GM11168 (cell line): ENCODE measurements around the gene KIF1A.
"Not testable (repeated sequence)": the region's sequence is repeated elsewhere in the genome, so short reads cannot be mapped to it uniquely, and the experiment has no call there.

ENCODE experiments used
- in situ Hi-C: fragments of 300-500 bp; cut with MboI; formaldehyde crosslinking; loops from one replicate; pipeline ENCODE4 v1.12.0; 2022; ENCODE audit warnings: low sequenced_read_pairs; ENCODE audit not compliant: unreplicated experiment

KIF1A gene

DNA sequence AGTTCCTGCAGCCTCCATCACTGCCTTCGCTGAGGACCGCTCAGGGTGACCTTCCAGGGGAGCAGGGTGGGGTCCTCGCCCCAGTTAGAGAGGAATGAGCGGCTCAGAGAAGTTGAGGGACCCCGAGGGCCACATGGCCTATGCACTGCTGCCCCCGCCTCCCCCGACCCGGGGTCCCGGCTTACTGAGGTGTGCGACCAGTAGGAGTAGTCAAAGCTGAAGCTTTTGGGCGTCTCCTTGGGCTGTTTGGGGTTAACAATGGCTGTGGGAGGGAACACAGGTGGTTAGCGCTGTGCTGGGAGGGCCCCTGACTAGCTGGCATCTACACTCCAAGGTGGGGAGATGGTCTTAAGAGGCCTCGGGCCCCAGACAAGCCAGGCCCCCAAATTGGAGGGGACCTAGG is 31.0 kb downstream of the KIF1A start:
- in situ Hi-C loops: no loop called here

DNA sequence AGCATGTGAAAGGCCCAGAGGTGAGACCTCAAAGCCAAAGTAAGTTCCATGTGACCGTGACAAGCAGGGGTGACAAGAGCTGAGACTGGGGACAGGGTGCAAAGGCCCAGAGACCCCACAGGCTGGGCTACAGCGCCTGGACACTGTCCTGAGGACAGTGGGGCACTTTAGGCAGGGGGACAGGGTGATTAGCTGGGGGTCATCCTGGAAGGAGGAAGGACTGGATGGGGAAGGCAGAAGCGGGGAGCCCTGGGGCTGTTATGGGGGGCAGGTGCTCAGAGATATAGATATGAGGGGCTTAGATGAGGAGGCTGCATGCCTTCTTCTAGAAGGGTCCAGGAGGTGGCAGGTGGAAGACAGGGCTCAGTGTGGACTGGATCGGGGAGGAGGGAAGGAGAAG is 31.5 kb downstream of the KIF1A start:
- in situ Hi-C loops: no loop called here

DNA sequence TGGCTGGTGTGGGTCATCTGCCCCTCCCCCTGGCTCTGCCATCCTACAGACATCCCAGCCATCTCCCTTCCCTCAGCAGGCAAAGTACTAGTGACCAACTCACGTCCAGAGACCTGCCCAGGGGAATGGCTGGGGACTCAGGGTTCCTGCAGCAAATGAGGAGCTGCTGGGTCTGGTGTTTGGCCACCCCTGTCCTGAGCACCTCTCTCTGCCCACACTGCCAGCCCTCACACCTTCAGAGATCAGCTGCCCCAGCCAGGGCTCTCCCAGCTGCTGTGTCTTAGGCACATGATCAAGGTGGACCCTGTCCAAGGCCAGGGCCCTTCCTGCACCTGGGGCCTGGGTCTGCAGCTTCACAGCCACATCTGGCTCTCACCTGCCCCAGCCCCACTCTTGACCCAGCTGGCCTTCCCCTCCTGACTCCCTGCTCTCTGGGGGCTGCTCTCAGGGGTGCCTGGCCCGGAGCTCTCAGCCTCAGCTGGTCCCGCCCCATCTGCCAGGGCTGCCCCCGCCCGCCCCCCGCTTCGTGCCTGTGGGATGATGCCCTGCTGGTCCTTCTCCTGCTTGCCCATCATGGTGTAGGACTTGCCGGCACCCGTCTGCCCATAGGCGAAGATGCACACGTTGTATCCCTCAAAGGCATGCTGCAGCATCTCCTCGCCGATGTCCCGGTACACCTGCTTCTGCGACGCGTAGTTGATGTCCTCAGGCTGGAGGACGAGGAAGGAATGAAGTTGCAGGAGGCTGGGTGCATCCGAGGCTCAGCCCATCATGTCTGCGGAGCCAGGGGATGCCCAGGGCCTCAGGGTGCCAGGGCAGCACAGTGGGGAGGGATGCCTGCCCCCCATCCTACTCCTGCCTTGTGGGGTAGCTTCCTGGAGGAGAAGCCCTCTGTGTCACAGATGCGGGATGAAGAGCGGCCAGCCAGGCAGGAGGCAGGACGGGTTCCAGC is 32.2 kb downstream of the KIF1A start:
- in situ Hi-C loops: no loop called here

DNA sequence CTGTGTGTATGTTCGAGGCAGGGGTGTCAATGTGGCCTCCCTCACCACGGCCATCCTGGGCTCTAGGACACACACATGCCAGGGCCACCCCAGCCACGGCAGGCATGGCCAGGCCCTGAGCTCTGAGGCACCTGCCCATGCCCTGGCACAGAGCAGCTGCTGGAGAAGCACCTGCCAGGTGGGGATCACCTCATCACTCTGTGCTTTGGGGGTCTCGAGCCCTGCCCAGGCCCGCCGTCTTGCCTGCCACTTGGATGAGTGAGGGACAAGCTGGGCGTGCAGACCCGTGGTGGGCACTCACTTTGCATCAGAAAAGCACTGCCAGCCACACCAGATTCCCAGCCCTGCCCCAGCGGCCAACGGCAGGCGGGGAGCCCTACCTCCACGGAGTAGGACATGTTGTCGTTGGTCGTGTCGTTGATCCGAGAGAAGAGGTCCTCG is 33.1 kb downstream of the KIF1A start:
- in situ Hi-C loops: no loop called here

DNA sequence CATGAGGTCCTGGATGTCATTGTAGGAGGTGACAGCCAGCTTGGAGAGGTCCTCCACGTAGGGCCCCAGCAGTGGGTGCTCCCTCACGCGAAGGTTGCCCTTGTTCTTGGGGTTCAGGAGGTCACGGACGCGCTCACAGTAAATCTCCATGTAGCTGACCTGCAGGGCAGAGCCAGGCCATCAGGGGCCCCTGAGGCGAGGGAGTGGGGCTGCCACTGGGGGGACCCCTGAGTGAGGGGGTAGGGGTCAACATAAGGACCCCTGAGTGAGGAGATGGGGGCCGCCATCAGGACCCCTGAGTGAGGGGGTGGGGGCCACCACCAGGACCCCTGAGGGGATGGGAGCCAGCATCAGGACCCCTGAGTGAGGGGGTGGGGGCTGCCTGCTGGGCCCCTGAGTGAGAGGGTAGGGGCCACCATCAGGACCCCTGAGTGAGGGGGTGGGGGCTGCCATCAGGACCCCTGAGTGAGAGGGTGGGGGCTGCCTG is 33.6 kb downstream of the KIF1A start:
- in situ Hi-C loops: no loop called here

DNA sequence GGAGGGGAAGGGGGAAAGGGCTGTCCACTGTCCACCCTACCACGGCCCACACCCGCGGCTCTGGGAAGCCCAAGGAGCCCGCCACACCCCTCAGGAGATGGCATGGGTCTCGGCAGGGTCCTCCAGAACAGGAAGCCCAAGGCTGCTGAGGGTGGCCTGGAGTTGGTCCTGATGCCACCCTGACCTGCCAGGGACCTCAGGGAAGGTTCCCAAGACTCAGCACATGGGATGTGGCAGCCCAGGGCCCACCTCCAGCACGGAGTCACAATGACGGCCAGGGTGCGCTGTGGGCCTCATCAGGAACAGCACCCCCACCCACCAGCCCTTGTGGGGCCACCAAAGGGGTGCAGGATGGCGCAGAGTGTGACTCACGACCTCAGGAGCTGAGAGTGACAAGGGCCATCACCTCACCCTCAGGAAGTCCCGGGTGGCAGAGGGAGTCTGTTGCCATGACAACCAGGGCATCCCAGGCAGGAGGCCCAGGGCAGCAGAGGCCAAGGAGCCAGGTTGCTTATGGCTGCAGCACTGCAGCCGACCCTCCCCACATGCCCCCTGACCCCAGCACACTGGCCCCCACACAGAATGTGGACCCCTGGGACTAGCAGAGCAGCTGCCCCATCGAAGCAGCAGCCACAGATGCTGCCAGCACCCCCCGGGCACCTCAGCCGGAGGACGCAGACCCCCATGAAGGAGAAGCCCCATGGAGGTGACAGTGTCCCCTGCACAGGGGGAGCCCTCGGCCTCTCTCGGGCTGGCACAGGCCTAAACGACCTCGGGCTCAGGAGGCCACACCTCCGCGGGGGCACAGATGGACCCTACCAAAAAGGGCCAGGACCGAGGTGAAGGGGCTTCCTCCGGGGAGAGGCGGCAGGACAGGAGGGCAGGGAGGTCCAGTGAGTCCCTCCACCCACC is 34.3 kb downstream of the KIF1A start:
- in situ Hi-C loops: no loop called here

DNA sequence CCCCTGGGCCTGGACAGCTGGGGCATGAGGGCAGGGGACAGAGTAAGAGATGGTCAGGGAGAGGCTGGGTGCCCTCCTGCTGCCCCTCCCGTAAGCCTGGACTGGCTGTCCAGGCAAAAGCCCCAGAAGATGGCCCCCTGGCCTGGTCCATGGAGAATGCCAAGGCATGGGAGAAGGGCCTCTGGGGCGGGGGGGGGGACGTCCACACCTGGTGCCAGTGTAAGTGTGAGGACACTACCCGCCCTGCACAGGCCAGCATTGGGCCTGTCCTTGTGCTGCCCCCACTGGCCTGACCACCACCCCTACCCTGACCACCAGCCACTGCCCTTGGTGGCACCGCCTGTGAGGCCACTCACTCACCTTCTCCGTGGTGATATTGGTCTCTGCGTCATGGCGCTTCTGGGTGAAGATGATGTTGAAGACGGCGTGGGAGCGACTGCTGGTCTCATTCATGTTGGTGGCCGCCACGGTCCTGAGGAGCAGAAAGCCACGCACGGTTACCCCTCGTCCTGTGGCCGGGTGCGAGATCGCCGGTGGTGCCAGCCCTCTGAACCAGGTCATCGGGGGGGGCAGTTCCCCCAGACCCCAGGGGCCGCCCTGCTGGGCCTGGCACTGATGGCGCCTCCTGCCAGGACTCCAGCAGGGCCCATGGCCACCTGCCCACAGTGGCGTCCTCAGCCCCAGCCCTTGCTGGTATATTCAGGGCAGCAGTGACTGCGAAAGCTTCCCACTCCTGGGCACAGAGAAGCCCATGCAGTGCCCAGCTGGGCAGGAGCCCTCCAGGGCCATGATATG is 35.2 kb downstream of the KIF1A start:
- in situ Hi-C loops: no loop called here

DNA sequence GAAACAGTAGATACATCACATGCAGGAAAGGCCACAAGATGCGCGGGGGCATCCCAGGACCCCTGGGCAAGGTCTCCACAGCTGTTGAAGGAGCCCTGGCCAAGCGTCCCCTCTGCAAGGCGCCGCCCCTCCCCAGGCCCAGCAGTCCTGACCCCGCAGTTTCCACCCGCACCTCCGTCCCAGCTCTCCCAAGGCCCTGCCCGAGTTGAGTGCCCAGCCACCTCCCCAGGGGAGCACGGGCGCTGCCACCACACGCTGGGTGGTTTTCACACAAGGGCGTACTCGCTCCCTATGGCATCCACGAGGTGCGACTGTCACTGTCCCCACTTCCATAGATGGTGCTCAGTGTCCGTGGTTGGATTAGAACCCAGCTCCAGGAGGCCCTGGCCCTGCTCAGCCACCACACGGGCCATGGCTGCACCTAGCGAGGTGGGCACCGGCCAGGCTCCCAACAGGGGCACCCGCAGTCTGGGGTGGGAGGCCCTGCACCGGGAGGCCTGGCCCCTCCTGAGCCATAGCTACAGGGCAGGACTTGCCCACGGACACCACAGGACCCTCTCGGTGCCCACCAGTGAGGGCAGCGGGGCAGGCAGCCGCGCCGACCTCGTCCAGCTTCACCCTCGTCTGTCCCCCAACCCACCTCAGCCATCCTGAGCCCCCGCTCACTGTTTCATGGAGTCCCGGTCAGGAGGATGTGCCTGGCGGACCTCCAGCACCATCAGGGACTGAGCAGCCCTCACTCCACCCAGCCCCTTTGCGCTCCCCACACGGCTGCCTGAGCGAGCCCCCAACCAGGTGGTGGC is 36.0 kb downstream of the KIF1A start:
- in situ Hi-C loops: no loop called here

DNA sequence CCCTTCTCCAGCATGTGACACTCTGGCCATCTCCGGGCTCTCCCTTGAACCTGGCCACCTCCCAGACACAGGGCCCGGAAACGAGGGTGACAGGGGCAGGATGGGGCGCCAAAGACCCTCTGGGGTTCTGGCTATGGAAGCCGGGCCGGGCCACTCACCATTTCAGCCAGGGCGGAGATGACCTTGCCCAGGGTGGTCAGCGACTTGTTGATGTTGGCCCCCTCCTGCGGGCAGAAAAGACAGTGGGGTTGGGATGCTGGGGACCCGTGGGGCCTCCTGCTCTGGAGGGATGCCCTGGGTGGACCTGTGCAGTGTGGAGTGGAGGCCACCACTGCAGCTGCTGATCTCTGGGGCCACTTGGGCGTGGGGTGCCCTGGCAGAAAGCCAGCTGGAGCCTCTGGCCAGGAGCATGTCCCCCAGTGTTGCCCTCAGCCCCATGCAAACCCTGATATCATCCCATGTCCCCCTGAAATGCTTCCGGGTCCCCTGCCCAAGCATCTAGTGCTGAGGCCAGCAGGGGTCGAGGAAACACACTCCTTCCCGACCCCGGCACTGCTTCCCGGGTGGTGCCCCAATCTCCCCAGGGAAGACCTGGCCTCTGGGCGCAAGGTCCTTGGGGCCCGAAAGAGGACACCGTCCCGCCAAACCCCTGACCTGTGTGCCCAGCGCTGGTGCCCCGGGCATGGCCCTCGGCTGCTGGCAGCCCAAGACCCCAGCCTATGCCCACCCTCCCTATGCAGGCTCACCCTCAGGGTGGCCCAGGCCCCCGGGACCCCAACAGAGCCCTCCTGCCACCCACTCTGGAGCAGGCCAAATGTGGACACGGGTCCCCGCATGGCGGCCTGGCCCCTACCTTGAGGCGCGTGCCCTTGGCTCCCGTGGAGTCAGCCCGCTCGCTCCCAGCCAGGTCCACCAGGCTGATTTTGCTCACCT is 36.9 kb downstream of the KIF1A start:
- in situ Hi-C loops: no loop called here

DNA sequence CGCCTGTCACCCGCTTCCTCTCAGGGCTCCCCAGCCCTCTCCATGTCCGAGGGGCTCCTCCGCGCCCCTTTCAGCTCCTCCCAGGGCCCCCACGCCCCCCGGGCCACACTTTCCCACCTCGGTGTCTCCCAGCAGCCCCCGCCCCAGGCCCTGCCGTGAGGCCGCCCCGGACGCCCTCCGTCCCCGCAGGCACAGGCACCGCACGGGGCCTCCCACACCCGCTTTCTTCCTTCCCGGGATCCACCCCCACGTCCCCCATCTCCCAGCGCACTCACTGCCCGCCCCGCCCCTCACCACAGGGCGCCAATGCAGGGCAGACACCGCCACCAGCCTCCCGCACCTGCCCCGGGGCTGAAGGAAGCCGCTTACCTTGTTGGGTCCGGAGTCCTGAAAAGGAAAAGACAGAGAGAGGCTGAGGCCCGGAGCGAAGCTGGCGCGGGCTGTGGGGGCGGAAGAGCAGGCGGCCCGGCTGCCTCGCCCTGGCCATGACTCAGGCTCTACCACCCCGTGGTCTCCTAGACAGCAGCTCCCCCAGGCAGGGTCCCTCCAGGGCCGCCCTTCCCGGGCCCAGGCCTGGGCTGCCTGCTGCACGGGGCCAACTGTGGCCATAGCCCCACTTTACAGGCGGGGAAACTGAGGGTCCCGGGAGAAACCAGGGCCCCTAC is 37.7 kb downstream of the KIF1A start:
- in situ Hi-C loops: no loop called here

DNA sequence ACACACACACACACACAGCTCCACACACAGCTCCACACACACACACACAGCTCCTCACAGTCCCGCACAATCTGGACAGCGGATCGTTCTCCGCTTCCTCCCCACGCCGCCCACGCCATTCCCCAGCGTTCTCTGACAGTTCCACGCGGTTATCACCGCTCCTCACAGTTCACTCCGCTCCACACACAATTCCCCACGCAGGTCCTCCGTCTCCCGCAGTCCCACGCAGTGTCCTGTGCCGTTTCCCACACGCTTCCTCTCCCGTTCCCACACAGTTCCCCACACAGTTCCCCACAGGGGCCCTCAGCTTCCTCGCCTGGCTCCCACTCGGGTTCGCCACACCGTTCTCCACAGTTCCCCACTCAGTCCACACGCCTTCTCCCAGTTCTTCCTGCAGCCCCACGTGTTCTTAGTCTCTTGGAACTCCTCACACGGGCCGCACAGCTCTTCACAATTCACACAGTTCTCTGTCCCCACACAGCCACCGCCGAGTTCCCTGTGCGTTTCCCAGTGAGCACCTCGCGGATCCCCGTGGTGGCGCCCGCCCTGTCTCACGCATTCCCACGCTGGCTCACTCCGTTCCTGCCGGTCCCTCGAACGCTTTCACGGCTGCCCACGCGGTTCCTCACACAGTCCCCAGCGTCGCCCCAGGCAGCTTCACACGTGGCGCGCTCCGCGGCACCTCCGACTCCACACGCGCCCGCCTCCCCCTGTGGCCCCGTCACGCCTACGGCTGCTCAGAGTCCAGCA is 38.4 kb downstream of the KIF1A start:
- in situ Hi-C loops: no loop called here

DNA sequence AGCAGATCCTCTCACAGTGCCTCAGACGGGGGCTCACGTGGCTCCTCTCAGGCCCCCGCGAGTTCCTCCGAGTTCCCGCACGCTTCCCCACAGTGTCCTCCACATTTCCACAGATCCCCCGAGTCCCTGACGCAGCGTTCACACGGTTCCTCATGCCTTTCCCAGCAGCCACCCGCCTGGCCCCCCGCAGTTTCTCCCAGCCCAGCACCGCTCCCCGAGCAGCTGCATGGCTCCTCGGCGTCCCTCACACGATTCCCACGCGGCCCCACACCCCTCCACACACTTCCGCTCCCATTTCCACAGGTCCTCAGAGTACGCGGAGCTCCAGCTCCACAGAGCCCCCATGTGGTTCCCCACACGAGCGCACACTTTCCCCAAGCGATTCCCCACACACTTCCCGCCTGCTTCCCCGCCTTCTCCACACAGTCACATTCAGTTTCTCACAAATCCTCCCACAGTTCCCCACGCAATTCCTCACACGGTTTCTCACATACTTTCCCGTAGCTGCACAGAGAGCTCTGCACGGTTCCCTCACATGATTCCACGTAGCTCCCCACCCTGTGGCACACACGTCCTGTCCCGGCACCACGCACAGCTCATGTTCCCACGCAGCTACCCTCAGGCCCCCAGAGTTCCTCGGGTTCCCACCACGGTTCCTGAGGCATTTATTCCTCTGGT is 39.9 kb downstream of the KIF1A start:
- in situ Hi-C loops: no loop called here

DNA sequence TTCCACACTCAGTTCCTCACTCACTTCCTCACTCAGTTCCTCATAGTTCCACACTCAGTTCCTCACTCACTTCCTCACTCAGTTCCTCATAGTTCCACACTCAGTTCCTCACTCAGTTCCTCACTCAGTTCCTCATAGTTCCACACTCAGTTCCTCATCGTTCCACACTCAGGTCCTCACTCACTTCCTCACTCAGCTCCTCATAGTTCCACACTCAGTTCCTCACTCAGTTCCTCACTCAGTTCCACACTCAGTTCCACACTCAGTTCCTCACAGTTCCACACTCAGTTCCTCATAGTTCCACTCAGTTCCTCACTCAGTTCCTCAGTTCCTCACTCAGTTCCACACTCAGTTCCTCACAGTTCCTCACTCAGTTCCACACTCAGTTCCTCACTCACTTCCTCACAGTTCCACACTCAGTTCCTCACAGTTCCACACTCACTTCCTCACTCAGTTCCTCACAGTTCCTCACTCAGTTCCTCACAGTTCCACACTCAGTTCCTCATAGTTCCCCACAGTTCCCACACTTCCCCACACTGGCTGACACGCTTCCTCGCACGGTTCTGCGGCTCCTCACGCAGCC is 40.7 kb downstream of the KIF1A start:
- in situ Hi-C loops: not testable (repeated sequence)

DNA sequence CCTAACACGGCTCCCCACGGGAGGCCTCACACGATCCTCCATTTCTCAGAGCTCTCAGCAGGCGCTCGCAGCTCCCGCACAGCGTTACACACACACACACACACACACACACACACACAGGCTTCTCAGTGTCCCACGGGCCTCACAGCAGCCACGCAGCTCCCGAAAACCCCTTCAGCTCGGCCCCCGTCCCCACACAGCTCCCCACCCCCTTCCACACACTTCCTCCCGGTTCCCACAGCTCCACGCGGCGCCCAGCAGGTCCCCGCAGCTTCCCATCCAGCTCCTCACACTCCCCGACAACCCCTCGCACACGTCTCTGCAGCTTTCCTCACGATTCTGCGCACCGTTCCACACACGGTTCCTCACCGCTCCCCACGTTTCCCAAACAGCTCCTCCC is 41.6 kb downstream of the KIF1A start:
- in situ Hi-C loops: no loop called here

DNA sequence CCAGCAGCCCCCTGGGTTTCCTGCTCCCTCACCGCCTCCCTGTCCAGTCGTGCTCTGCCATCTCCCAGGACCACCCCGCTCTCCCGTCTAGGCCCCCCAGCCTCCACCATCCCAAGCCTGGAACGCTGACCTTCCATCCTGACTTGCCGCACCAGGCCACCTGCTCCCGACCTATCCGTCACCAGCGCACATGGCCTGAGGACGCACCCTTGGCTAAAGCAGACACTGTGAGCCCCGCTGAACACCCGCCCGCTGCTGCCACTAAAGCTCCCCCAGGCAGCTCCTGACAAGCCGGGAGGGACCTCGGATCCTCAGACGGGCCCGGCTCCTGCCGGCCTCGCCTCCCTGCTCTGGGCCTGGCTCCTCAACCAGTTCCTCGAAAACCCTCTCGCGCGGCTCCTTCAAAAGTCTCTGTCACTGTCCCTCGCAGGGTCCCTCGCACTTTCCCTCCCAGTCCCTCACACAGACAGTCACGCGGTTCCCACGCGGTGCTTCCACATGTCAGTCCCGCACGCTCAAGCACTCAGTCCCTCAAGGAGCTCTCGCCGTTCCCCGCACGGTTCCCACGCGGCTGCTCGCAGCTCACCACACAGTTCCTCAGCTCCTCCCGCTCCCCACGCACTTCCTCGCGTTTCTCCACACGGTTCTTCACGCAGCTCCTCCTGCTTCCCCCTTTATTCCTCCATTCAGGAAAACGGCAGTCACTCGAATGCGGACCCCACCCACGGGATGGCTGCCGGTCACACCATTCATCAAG is 42.4 kb downstream of the KIF1A start:
- in situ Hi-C loops: no loop called here
